ENCODE measurements around the gene USH2A.

GRCh38 chr1:216222288-216222687, 201.0 kb downstream of the USH2A start:
- TF ChIP-seq CTCF (IDR thresholded peaks at IDR 0.05) (no peak), POLR2AphosphoS5 (IDR thresholded peaks at IDR 0.05) (no peak), POLR2A (IDR thresholded peaks at IDR 0.05) (no peak), EP300 (IDR thresholded peaks at IDR 0.05) (no peak)
